ENCODE data around the gene APOO. TPM values are rescaled to one million over a fixed set of nuclear protein-coding genes. Genes with fewer than 3 reads are reported as not detected.

The APOO gene
- total RNA-seq, 4 donors from 2014 or later = 12.1 to 20.6 (median 17.8) TPM

DNA sequence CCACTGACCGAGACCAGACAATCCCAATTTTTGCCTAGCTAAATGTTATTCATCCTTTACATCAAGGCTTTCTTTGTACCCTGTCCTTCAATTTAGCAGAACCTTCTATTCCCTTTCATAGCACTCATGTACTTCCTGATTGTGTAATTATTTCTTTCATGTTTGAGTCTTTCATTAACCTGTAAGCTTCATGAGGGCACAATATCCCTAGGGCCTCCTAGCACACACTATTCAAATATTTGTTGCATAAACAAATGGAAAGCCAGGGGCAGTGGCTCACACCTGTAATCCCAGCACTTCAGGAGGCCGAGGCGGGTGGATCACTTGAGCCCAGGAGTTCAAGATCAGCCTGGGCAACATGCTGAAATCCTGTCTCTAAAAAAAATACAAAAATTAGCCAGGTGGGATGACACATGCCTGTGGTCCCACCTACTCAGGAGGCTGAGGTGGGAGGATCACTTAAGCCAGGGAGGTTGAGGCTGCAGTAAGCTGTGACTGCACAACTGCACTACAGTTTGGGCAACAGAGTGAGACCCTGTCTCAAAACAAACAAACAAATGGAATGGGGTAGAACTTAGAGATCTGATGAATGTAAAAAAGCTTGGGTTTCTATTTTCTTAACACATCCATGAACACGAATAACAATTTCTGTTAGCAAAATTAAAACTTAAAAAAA is 65.8 kb downstream of the APOO start:
- Histone ChIP-seq H3K4me3 (no peak overlapping the region), H3K27me3 (no peaks in the 10 kb centered on the region), H3K36me3 (no peaks in the 10 kb centered on the region), H3K4me1 (peaks cover 0 to 5% (median 0%) of the 10 kb centered on the region in 4 donors), H3K9me3 (no peaks in the 10 kb centered on the region), H3K27ac (no peak overlapping the region)
- DNase-seq = no peak
- no peak for TF ChIP-seq POLR2A (IDR thresholded peaks at IDR 0.05)
- TF ChIP-seq, protein P1, sequence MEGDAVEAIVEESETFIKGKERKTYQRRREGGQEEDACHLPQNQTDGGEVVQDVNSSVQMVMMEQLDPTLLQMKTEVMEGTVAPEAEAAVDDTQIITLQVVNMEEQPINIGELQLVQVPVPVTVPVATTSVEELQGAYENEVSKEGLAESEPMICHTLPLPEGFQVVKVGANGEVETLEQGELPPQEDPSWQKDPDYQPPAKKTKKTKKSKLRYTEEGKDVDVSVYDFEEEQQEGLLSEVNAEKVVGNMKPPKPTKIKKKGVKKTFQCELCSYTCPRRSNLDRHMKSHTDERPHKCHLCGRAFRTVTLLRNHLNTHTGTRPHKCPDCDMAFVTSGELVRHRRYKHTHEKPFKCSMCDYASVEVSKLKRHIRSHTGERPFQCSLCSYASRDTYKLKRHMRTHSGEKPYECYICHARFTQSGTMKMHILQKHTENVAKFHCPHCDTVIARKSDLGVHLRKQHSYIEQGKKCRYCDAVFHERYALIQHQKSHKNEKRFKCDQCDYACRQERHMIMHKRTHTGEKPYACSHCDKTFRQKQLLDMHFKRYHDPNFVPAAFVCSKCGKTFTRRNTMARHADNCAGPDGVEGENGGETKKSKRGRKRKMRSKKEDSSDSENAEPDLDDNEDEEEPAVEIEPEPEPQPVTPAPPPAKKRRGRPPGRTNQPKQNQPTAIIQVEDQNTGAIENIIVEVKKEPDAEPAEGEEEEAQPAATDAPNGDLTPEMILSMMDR (IDR thresholded peaks at IDR 0.05) = no peak

DNA sequence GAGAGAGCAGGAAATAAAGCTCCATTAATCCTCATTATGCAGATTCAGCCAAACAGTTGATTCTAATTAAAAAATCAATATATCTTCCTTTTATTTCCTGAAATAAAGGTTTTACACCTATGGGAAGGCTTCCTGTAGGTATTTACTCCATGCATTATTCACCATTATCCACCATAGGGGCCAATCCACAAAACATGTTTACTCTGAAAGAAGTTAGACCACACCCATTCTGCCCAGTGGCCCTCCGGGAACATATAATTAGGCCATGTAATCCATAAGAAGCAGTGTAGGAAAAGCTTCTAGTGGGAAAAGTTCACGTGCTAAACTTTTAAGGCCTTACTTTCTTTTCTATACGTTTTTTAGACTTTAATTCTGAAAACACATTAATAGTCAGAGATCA is 67.1 kb downstream of the APOO start:
- peaks cover 0 to 2% (median 0%) of the 10 kb centered on the region in 4 donors for H3K4me1 ChIP-seq
- no peak for TF ChIP-seq POLR2A (IDR thresholded peaks at IDR 0.05)
- no peak overlapping the region for H3K27ac ChIP-seq
- no peak overlapping the region for H3K4me3 ChIP-seq
- no peak for DNase-seq
- H3K9me3 ChIP-seq = no peaks in the 10 kb centered on the region
- H3K27me3 ChIP-seq = no peaks in the 10 kb centered on the region
- H3K36me3 ChIP-seq = no peaks in the 10 kb centered on the region

DNA sequence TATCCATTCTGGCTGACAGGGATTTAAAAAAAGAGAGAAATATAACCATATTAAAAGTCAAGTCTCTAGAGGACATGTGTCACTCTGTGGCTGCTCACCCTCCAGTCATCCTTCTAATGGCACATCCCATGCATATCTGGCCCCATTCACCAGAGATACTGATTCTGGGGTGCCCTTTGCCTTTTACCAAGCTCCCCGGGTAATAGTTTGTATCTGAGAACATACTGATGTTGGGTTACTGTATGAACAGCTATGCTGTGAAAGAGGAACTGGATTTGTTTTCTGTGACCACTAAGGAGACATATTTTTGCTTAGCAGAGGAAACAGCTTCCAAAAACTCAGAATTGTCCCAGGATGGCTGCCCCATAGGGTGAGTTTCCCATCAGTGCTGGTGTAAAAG is 68.8 kb downstream of the APOO start:
- no peaks in the 10 kb centered on the region for H3K27me3 ChIP-seq
- TF ChIP-seq, protein P1 (IDR thresholded peaks at IDR 0.05) = no peak
- no peak for TF ChIP-seq POLR2A (IDR thresholded peaks at IDR 0.05)
- no peaks in the 10 kb centered on the region for H3K36me3 ChIP-seq
- H3K27ac ChIP-seq = no peak overlapping the region
- no peak overlapping the region for H3K4me3 ChIP-seq
- no peaks in the 10 kb centered on the region for H3K9me3 ChIP-seq
- DNase-seq = no peak
- no peaks in the 10 kb centered on the region for H3K4me1 ChIP-seq

DNA sequence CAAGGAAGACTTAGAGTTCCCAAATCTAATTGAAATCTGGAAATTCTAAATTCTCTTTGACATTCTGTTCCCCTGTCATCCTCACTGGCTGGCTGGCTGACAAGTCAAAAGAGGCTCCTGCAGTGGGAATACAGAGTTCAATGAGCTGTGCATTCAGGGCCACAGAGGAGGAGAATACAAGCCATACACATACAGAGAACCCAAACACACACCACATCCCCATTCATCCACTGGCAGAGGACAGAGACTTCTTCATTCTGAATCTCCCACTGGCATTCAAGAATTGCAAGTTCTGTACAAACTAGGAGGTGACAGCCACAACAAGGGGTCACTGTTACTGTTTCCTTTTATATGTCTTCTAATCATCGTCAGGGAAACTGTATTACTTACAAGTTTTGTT is 75.0 kb downstream of the APOO start:
- no peak overlapping the region for H3K4me3 ChIP-seq
- no peaks in the 10 kb centered on the region for H3K4me1 ChIP-seq
- H3K27ac ChIP-seq = no peak overlapping the region
- DNase-seq = no peak
- no peaks in the 10 kb centered on the region for H3K27me3 ChIP-seq
- H3K36me3 ChIP-seq = no peaks in the 10 kb centered on the region
- TF ChIP-seq POLR2A (IDR thresholded peaks at IDR 0.05) = no peak
- TF ChIP-seq, protein P1 (IDR thresholded peaks at IDR 0.05) = no peak
- H3K9me3 ChIP-seq = no peaks in the 10 kb centered on the region

DNA sequence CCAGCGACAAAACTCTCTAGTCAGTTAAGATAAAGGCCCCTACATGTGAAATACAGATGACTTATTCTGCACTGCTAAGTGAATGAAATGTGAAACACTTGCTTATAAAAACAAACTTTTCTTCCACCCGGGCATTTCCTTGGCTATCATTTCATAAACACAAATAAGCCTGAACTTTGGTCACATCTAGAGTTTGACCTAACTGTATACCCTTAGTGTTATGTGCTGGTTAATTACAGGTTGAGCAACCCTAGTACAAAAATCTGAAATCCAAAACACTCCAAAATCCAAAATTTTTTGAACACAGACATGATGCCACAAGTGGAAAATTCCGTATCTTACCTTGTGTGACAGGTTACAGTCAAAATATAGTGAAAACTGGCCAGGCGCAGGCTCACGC is 78.9 kb downstream of the APOO start:
- Histone ChIP-seq H3K4me3 (no peak overlapping the region), H3K4me1 (no peaks in the 10 kb centered on the region), H3K27me3 (no peaks in the 10 kb centered on the region), H3K27ac (peak overlapping the region in 1 of 4 donors; percentile 25), H3K9me3 (no peaks in the 10 kb centered on the region), H3K36me3 (no peaks in the 10 kb centered on the region)
- no peak for TF ChIP-seq POLR2A (IDR thresholded peaks at IDR 0.05)
- TF ChIP-seq, protein P1 (IDR thresholded peaks at IDR 0.05) = no peak
- DNase-seq = no peak

DNA sequence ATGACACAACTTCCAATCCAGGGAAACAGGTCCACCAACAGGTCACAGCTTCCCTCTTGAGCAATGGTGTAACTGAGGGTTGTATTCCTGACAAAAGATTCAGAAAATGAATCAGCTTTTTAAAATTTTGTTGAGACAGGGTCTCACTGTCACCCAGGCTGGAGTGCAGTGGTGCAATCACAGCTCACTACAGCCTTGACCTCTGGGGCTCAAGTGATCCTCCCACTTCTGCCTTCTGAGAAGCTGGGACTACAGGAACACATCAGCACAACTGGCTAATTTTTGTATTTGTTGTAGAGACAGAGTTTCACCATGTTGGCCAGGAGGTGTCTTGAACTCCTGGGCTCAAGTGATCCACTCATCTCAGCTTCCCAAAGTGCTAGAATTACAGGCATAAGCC is 81.1 kb downstream of the APOO start:
- Histone ChIP-seq H3K27ac (no peak overlapping the region), H3K4me1 (no peaks in the 10 kb centered on the region), H3K27me3 (no peaks in the 10 kb centered on the region), H3K4me3 (no peak overlapping the region), H3K9me3 (no peaks in the 10 kb centered on the region), H3K36me3 (no peaks in the 10 kb centered on the region)
- TF ChIP-seq, protein P1 (IDR thresholded peaks at IDR 0.05) = no peak
- TF ChIP-seq POLR2A (IDR thresholded peaks at IDR 0.05) = no peak
- no peak for DNase-seq
